OCI-LY7 (cell line): ENCODE data around the gene SMCO1.

Source experiments
- CTCF ChIP-seq: fragments of 200-600 bp; sonication (generic); conservative IDR thresholded peaks from 2 replicates; pipeline ENCODE4 v1.5.1; 2014; ENCODE audit warnings: mild to moderate bottlenecking, antibody characterized with exemption, low read length, moderate library complexity, mixed read lengths
- EZH2phosphoT487 ChIP-seq: fragments of 200-600 bp; sonication (generic); IDR thresholded peaks from 2 replicates; pipeline ENCODE4 v1.6.1; 2018; ENCODE audit warnings: low read depth, borderline replicate concordance, mild to moderate bottlenecking, mixed run types, antibody characterized with exemption, low read length, moderate library complexity, mixed read lengths

DNA sequence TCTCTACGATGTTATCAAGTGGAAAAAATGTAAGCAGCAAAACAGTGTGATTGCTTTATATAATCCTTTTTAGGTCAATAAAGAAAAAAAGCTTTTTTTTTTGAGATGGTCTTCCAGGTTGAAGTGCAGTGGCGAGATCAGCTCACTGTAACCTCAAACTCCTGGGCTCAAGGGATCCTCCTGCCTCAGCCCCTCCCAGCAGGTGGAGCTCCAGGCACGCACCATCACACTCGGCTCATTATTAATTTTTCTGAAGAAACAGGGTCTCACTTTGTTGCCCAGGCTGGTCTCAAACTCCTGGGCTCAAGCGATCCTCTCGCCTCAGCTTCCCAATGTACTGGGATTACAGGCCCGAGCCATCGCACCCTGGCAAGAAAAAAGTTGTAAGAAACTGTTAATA lies 28.9 kb downstream of the SMCO1 start:
- TF ChIP-seq CTCF (peak; percentile 67), EZH2phosphoT487 (no peak)
